A549 (cell line): ENCODE data around the gene ATF5. TPM values are rescaled to one million over a fixed set of nuclear protein-coding genes. Genes with fewer than 3 reads are reported as not detected.

ENCODE experiments used
- ATAC-seq, 2 experiments: fragments of 200-7000 bp in 1 of 2; fragments of >200 bp in 1 of 2; cut with Nextera tagmentation in 1 of 2; cut with Tn5 transposase in 1 of 2; 3 replicates each; pipeline versions ENCODE4 v1.8.0 to v1.9.1; 2018 to 2020; ENCODE audit warnings: mild to moderate bottlenecking in 1 of 2, moderate library complexity in 1 of 2
- CTCF ChIA-PET: fragments of 300-600 bp; sonication (Branson Sonifier 250); formaldehyde crosslinking; extraction: SDS; loops from one replicate; lab custom pipeline; 2021; ENCODE audit warnings: antibody characterized with exemption, inconsistent platforms; lab: Yijun Ruan, JAX
- POLR2A ChIA-PET: fragments of 350-600 bp; formaldehyde crosslinking; extraction: SDS; loops from one replicate; lab custom pipeline; 2021; ENCODE audit warnings: antibody characterized with exemption, inconsistent platforms; lab: Yijun Ruan, JAX
- DNase-seq, 2 experiments: peaks; one replicate each; pipeline versions ENCODE4 v3.0.0 to v3.0.0-alpha.2; 2011 to 2016; ENCODE audit warnings: low read depth in 1 of 2, low spot score in 1 of 2
- FAIRE-seq: peaks from 2 replicates; lab custom pipeline; 2011; peaks lifted over from hg19 to GRCh38; lab: Jason Lieb, UNC
- H3K27ac ChIP-seq, 2 experiments: fragments of >200 bp; sonication (Bioruptor Twin); formaldehyde crosslinking; 3 replicates each; pipeline ENCODE4 v1.5.1; 2016 to 2017
- H3K4me1 ChIP-seq: fragments of >200 bp; sonication (Bioruptor Twin); formaldehyde crosslinking; 3 replicates; pipeline ENCODE4 v1.6.1; 2016
- H3K4me2 ChIP-seq: fragments of >200 bp; sonication (Bioruptor Twin); formaldehyde crosslinking; 3 replicates; pipeline ENCODE4 v1.6.1; 2016
- H3K4me3 ChIP-seq: fragments of >200 bp; sonication (Bioruptor Twin); formaldehyde crosslinking; 3 replicates; pipeline ENCODE4 v1.5.1; 2016
- H3K9me3 ChIP-seq: fragments of >200 bp; sonication (Bioruptor Twin); formaldehyde crosslinking; 3 replicates; pipeline ENCODE4 v1.6.1; 2016
- CBX2 ChIP-seq: fragments of 200-600 bp; sonication (generic); IDR thresholded peaks from 2 replicates; pipeline ENCODE4 v1.6.1; 2016; ENCODE audit warnings: low read depth, mild to moderate bottlenecking, borderline replicate concordance
- EHF ChIP-seq: fragments of 250-450 bp; sonication (Bioruptor Pico); IDR thresholded peaks from 2 replicates; pipeline ENCODE4 v1.5.0; 2020; ENCODE audit warnings: mild to moderate bottlenecking
- ESRRA ChIP-seq: fragments of 150-350 bp; IDR thresholded peaks from 2 replicates; pipeline ENCODE4 v1.6.1; 2014; ENCODE audit warnings: mild to moderate bottlenecking, low read length, borderline replicate concordance
- GATA3 ChIP-seq: IDR thresholded peaks from 2 replicates; pipeline ENCODE4 v1.6.1; 2012; ENCODE audit warnings: borderline replicate concordance
- HDAC2 ChIP-seq: fragments of 200-600 bp; sonication (generic); IDR thresholded peaks from 2 replicates; pipeline ENCODE4 v1.6.1; 2016
- HEYL ChIP-seq: fragments of 250-450 bp; sonication (Bioruptor Pico); IDR thresholded peaks from 2 replicates; pipeline ENCODE4 v1.8.0; 2021; ENCODE audit warnings: mild to moderate bottlenecking, moderate library complexity
- JUN ChIP-seq, 2 experiments: fragments of >200 bp; sonication (Bioruptor Twin); formaldehyde crosslinking; IDR thresholded peaks; 2 replicates in 1 of 2; 3 replicates in 1 of 2; pipeline ENCODE4 v1.6.1; 2016 to 2017
- JUNB ChIP-seq: fragments of >200 bp; sonication (Bioruptor Twin); formaldehyde crosslinking; IDR thresholded peaks from 2 replicates; pipeline ENCODE4 v1.6.1; 2016
- KDM1A ChIP-seq: fragments of 200-600 bp; sonication (generic); IDR thresholded peaks from 2 replicates; pipeline ENCODE4 v1.6.1; 2016; ENCODE audit warnings: low read depth, mild to moderate bottlenecking
- MAZ ChIP-seq: fragments of 150-350 bp; IDR thresholded peaks from 2 replicates; pipeline ENCODE4 v1.6.1; 2014; ENCODE audit warnings: antibody characterized with exemption, low read depth, low read length, borderline replicate concordance
- NFE2L2 ChIP-seq: fragments of 150-350 bp; conservative IDR thresholded peaks from 2 replicates; pipeline ENCODE4 v1.6.1; 2014; ENCODE audit warnings: low read length
- NPAS2 ChIP-seq: fragments of 250-450 bp; sonication (Bioruptor Pico); IDR thresholded peaks from 2 replicates; pipeline ENCODE4 v1.8.0; 2022; ENCODE audit warnings: mild to moderate bottlenecking, moderate library complexity, borderline replicate concordance
- NR3C1 ChIP-seq: fragments of >200 bp; sonication (Bioruptor Twin); formaldehyde crosslinking; IDR thresholded peaks from 3 replicates; pipeline ENCODE4 v1.6.1; 2017
- POLR2A ChIP-seq: IDR thresholded peaks from 2 replicates; pipeline ENCODE4 v1.6.1; 2012; ENCODE audit warnings: mild to moderate bottlenecking, low read length
- RCOR1 ChIP-seq: fragments of 150-350 bp; IDR thresholded peaks from 2 replicates; pipeline ENCODE4 v1.6.1; 2014; ENCODE audit warnings: antibody characterized with exemption, low read length, low read depth
- RFX5 ChIP-seq: fragments of 450-650 bp; IDR thresholded peaks from 2 replicates; pipeline ENCODE4 v1.7.1; 2014; ENCODE audit warnings: antibody characterized with exemption, mild to moderate bottlenecking, moderate library complexity
- SREBF2 ChIP-seq: fragments of 450-650 bp; IDR thresholded peaks from 2 replicates; pipeline ENCODE4 v1.6.1; 2014; ENCODE audit warnings: mild to moderate bottlenecking, moderate library complexity
- ZC3H11A ChIP-seq: fragments of 450-650 bp; IDR thresholded peaks from 2 replicates; pipeline ENCODE4 v1.6.1; 2014; ENCODE audit warnings: antibody characterized with exemption, mild to moderate bottlenecking
- ZFP36 ChIP-seq: fragments of 450-650 bp; IDR thresholded peaks from 2 replicates; pipeline ENCODE4 v1.6.1; 2014; ENCODE audit warnings: borderline replicate concordance; ENCODE audit not compliant: partially characterized antibody
- ZNF302 ChIP-seq: fragments of 250-450 bp; sonication (Bioruptor Pico); IDR thresholded peaks from 2 replicates; pipeline ENCODE4 v1.9.0; 2021; ENCODE audit warnings: inconsistent platforms, mild to moderate bottlenecking, moderate library complexity
- ZSCAN20 ChIP-seq: fragments of 250-450 bp; sonication (Bioruptor Pico); IDR thresholded peaks from 2 replicates; pipeline ENCODE4 v1.8.0; 2022; ENCODE audit warnings: mild to moderate bottlenecking, moderate library complexity
- WGBS: methylation state at CpG from one replicate; pipeline ENCODE4 v1.1.6; 2017; ENCODE audit errors: missing lambda C conversion rate; 5-methylcytosine and 5-hydroxymethylcytosine counted together
- polyA plus RNA-seq, 4 experiments: library from polyadenylated mRNA; depleted of rRNA in 3 of 4; stranded (reverse); fragments of >200 nt; fragmentation: RNase III in 1 of 4; extraction: RNeasy Plus Mini Kit Qiagen cat#74134 plus additional on column Dnase treatment in 1 of 4; gene quantifications; 2 replicates in 3 of 4; 3 replicates in 1 of 4; pipeline ENCODE4 v1.2.3, GENCODE V29; 2011 to 2017
- TF ChIP-seq, protein P1 (sequence below): fragments of >200 bp; sonication (Bioruptor Twin); formaldehyde crosslinking; IDR thresholded peaks from 3 replicates; pipeline ENCODE4 v1.5.1; 2016
- TF ChIP-seq, protein P2 (sequence below): IDR thresholded peaks from 2 replicates; pipeline ENCODE4 v1.6.1; 2012
- TF ChIP-seq, protein P3 (sequence below): fragments of >200 bp; sonication (Bioruptor Twin); formaldehyde crosslinking; IDR thresholded peaks from 2 replicates; pipeline ENCODE4 v1.6.1; 2016
- TF ChIP-seq, protein P4 (sequence below): IDR thresholded peaks from 2 replicates; pipeline ENCODE4 v1.6.1; 2012; ENCODE audit warnings: low read depth, borderline replicate concordance

ATF5 gene
- polyA plus RNA-seq, 2 of the 4 experiments (the other 2 are of a cell fraction), result 12.9 to 42.8 TPM

DNA sequence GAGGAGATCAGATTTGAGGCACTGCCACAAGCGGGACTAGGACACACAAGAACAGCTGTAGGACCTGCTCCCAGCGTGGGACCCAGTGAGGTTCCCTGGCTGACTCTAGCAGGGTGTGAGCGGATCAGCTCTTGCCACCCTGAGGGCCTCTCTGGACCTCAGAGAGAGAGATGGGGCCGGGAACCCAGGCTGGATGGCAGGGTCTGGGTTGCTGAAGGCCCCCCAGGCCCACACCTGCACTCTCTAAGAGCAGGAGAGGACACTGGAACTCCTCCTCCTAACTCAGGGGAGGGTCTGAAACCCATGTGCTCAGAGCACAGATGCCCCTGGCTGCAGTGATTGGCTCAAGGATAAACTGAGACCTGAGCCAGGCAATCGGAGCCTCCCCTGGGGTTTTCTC lies 18.8 kb upstream of the ATF5 start:
- CTCF ChIA-PET, result interaction anchor here (1.8 to 2.4 kb wide), 4 partner anchors 16 to 28 kb away, joined by 6 to 14 read pairs (median 11); no protein-coding TSS in a partner anchor
- POLR2A ChIA-PET, result no interaction called here
- FAIRE-seq (no peak), DNase-seq (no peak), ATAC-seq (no peak; a peak in 2 of 6 replicates)
- TF ChIP-seq NFE2L2 (no peak), ZFP36 (no peak), ESRRA (no peak), ZSCAN20 (CRISPR knock-in tag) (no peak), JUN (IDR thresholded peaks at IDR 0.05) (no peak), CBX2 (no peak), NPAS2 (CRISPR knock-in tag) (no peak), EHF (CRISPR knock-in tag) (no peak), GATA3 (no peak)
- Histone ChIP-seq H3K4me3 (no peak overlapping the region), H3K4me2 (no peak overlapping the region), H3K27ac (no peak overlapping the region), H3K4me1 (no peaks in the 10 kb centered on the region), H3K9me3 (no peaks in the 10 kb centered on the region)
- WGBS, result 95% methylated on average over 4 of the region's 5 CpGs

DNA sequence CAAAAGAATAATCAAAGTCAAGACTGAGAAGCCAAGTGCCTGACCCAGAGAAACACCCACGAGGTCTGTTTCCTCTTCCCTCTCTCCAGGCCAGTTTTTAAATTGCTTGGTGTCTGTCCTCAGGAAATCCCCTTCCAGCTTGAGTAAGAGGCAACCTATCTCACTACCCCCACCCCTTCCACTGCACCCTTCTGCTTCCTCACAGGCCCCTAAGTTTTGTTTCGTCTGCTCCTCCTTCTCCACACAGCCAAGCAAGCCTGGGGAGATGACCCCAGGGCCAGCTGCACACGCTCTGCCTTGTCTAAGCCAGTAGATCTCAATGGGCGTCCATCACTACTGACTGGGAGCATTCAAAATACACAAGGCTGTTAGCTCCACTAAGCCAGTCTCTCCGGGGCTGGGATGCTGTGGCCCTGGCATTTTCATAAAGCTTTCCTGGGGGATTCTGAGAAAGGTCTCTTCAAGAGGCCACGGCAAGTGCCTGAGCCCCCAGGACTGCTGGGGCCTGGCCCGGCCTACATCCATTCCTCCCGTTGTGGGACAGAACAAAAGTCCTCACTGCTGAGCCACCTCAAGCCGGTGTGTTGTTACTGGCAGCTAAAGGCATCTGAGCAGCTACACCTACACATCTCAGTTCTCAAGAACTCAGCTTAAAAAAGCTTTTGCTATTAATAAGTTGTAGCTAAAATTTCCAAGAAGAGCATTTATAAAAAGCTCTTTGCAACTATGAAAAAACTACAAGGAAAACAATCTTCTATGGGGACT lies 17.4 kb upstream of the ATF5 start:
- Histone ChIP-seq H3K27ac (0 out of 6 replicates have a peak overlapping the region, but pooled peaks of 1 of the 2 experiments have one; percentile 2), H3K4me1 (no peaks in the 10 kb centered on the region), H3K4me3 (no peak overlapping the region), H3K9me3 (no peaks in the 10 kb centered on the region), H3K4me2 (no peak overlapping the region)
- no peak for DNase-seq
- no peak for ATAC-seq
- TF ChIP-seq JUNB, result no peak
- TF ChIP-seq RCOR1, result no peak
- no peak for TF ChIP-seq MAZ
- no peak for TF ChIP-seq NR3C1
- ChIA-PET POLR2A (interaction anchor here (2.0 kb wide), 1 partner anchor 18 kb away, joined by 9 read pairs; the partner anchor contains the start of genes ATF5 and NUP62), CTCF (interaction anchor here (0.8 to 2.8 kb wide), 10 partner anchors 8 to 225 kb away, joined by 3 to 12 read pairs (median 3); partner anchors contain the start of genes ATF5 and NUP62)
- FAIRE-seq, result no peak
- 82% methylated on average over 9 of the region's 9 CpGs for WGBS

DNA sequence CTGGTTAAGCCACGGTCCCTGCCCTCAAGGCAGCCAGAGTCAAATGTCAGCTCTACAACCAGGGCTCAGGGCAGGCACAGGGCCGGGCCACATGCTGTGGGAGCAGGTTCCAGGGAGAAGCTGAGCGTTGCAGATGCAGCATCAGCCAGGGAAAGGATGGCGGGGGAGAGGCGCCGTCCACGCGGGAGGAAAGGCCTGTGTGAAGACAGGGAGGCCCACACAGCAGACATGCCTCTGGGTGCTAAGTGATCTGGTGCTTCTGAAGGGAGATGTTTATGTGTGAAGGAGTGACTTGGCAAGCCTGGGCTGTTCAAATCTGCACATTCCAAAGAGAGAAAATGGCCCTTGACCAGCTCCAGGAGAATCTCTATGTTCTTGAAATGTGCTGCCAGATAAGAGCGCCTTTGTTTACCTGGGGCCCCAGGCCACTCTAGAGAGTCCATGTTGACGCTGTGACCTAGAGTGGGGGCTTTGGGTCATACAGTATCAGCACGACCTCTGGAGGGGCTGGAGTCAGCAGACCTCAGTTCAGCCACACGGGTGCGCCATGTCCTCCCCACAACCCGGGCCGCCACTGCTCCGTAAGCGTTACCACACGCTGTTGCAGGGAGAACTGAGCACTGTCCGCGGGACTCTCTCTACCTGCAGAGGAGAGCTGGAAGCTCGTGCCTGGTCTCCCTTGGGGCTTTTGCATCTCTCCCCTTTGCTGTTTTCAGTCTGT lies 15.9 kb upstream of the ATF5 start:
- no peak overlapping the region for H3K27ac ChIP-seq
- 95% methylated on average over 21 of the region's 21 CpGs for WGBS
- no peak for DNase-seq
- no peak for TF ChIP-seq JUN (IDR thresholded peaks at IDR 0.05)
- TF ChIP-seq, protein P1, sequence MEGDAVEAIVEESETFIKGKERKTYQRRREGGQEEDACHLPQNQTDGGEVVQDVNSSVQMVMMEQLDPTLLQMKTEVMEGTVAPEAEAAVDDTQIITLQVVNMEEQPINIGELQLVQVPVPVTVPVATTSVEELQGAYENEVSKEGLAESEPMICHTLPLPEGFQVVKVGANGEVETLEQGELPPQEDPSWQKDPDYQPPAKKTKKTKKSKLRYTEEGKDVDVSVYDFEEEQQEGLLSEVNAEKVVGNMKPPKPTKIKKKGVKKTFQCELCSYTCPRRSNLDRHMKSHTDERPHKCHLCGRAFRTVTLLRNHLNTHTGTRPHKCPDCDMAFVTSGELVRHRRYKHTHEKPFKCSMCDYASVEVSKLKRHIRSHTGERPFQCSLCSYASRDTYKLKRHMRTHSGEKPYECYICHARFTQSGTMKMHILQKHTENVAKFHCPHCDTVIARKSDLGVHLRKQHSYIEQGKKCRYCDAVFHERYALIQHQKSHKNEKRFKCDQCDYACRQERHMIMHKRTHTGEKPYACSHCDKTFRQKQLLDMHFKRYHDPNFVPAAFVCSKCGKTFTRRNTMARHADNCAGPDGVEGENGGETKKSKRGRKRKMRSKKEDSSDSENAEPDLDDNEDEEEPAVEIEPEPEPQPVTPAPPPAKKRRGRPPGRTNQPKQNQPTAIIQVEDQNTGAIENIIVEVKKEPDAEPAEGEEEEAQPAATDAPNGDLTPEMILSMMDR, result 0 out of 3 replicates have a peak, but pooled peaks have one; percentile 12
- TF ChIP-seq, all 56 proteins: peak for 1
- no peak overlapping the region for H3K4me3 ChIP-seq
- ChIA-PET POLR2A (interaction anchor here (0.5 kb wide), 1 partner anchor 237 kb away, joined by 3 read pairs; no protein-coding TSS in a partner anchor), CTCF (interaction anchor here (1.3 to 4.0 kb wide), 5 partner anchors 14 to 31 kb away, joined by 3 to 20 read pairs (median 6); no protein-coding TSS in a partner anchor)
- no peaks in the 10 kb centered on the region for H3K9me3 ChIP-seq
- H3K4me2 ChIP-seq, result no peak overlapping the region
- H3K4me1 ChIP-seq, result no peaks in the 10 kb centered on the region
- FAIRE-seq (no peak), ATAC-seq (peak in 1 of 2 experiments; percentile 27; a peak in 3 of 6 replicates)

DNA sequence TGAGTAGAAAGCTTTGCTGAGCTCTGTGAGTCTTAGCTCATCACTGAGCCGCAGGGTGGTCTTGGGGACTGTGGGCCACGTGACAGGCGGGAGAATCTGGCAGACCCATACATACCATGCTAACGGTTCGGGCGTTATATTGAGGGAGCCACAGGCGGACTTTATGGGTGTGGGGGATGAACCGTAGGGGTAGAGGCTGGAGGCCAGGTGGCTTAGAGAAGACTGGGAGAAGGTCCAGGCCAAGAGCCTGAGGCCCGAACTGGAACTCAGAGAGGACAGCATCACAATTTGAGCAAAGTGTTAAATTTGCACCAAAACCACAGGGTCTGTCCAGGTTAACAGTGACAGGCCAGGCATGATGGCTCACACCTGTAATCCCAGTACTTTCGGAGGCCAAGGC lies 15.3 kb upstream of the ATF5 start:
- FAIRE-seq (no peak), ATAC-seq (no peak), DNase-seq (no peak)
- Histone ChIP-seq H3K4me1 (no peaks in the 10 kb centered on the region), H3K27ac (no peak overlapping the region), H3K4me3 (no peak overlapping the region), H3K9me3 (no peaks in the 10 kb centered on the region), H3K4me2 (no peak overlapping the region)
- ChIA-PET POLR2A (interaction anchor here (0.5 to 1.5 kb wide), 2 partner anchors 15 to 237 kb away, joined by 3 to 4 read pairs; partner anchors contain the start of genes ATF5 and NUP62), CTCF (interaction anchor here (1.1 to 4.0 kb wide), 6 partner anchors 13 to 28 kb away, joined by 3 to 20 read pairs (median 6); no protein-coding TSS in a partner anchor)
- WGBS, result 93% methylated on average over 10 of the region's 10 CpGs
- no peak for TF ChIP-seq ZC3H11A
- TF ChIP-seq ZNF302, result no peak
- TF ChIP-seq, protein P2, sequence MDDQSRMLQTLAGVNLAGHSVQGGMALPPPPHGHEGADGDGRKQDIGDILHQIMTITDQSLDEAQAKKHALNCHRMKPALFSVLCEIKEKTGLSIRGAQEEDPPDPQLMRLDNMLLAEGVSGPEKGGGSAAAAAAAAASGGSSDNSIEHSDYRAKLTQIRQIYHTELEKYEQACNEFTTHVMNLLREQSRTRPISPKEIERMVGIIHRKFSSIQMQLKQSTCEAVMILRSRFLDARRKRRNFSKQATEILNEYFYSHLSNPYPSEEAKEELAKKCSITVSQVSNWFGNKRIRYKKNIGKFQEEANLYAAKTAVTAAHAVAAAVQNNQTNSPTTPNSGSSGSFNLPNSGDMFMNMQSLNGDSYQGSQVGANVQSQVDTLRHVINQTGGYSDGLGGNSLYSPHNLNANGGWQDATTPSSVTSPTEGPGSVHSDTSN, result no peak
- TF ChIP-seq, protein P3, sequence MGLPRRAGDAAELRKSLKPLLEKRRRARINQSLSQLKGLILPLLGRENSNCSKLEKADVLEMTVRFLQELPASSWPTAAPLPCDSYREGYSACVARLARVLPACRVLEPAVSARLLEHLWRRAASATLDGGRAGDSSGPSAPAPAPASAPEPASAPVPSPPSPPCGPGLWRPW, result no peak
- no peak for TF ChIP-seq POLR2A
- TF ChIP-seq, protein P4, sequence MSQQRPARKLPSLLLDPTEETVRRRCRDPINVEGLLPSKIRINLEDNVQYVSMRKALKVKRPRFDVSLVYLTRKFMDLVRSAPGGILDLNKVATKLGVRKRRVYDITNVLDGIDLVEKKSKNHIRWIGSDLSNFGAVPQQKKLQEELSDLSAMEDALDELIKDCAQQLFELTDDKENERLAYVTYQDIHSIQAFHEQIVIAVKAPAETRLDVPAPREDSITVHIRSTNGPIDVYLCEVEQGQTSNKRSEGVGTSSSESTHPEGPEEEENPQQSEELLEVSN, result no peak
- no peak for TF ChIP-seq JUNB
- no peak for TF ChIP-seq SREBF2
- TF ChIP-seq HEYL (CRISPR knock-in tag), result no peak
- no peak for TF ChIP-seq HDAC2
- no peak for TF ChIP-seq RFX5
- TF ChIP-seq KDM1A, result no peak
